TTC549 (cell line): ENCODE results near the gene AQP1.

Source experiments
- FAIRE-seq: peaks from 2 replicates; lab custom pipeline; 2012; peaks lifted over from hg19 to GRCh38; lab: Jason Lieb, UNC

Gene AQP1

GRCh38 chr7:30936650-30937245 is 25.1 kb downstream of the AQP1 start:
- FAIRE-seq: no peak

GRCh38 chr7:30937416-30937815 is 25.8 kb downstream of the AQP1 start:
- no peak for FAIRE-seq

- no peak for FAIRE-seq
These were observed 27.0 kb downstream of the AQP1 start for GRCh38 chr7:30938435-30939316.

- no peak for FAIRE-seq
These were observed 30.1 kb downstream of the AQP1 start for GRCh38 chr7:30941582-30942323.

- no peak for FAIRE-seq
These were observed 38.5 kb downstream of the AQP1 start for GRCh38 chr7:30950197-30950596.

GRCh38 chr7:30954914-30955313 is 43.3 kb downstream of the AQP1 start:
- FAIRE-seq: no peak

- no peak for FAIRE-seq
These were observed 45.1 kb downstream of the AQP1 start for GRCh38 chr7:30956704-30957103.

- no peak for FAIRE-seq
These were observed 52.2 kb downstream of the AQP1 start, which contains the start of gene GHRHR for GRCh38 chr7:30963842-30964241. TSS of gene GHRHR (plus strand) at chr7:30963953. CDS start at chr7:30964069, 116 bp downstream.

GRCh38 chr7:30965372-30965771 is 53.7 kb downstream of the AQP1 start:
- FAIRE-seq: no peak

- FAIRE-seq: no peak
These were observed 54.2 kb downstream of the AQP1 start for GRCh38 chr7:30965883-30966282.

GRCh38 chr7:30968294-30968693 is 56.6 kb downstream of the AQP1 start:
- no peak for FAIRE-seq

GRCh38 chr7:30968747-30969603 is 57.3 kb downstream of the AQP1 start:
- no peak for FAIRE-seq

GRCh38 chr7:30969604-30969970 is 57.9 kb downstream of the AQP1 start:
- FAIRE-seq: no peak

GRCh38 chr7:30970074-30970473 is 58.4 kb downstream of the AQP1 start:
- FAIRE-seq: no peak

GRCh38 chr7:30970594-30971094 is 59.0 kb downstream of the AQP1 start:
- no peak for FAIRE-seq

GRCh38 chr7:30971440-30971839 is 59.8 kb downstream of the AQP1 start:
- FAIRE-seq: no peak

GRCh38 chr7:30971840-30972563 is 60.3 kb downstream of the AQP1 start:
- FAIRE-seq: no peak

- FAIRE-seq: no peak
These were observed 61.6 kb downstream of the AQP1 start for GRCh38 chr7:30973292-30973691.

- no peak for FAIRE-seq
These were observed 62.3 kb downstream of the AQP1 start for GRCh38 chr7:30973791-30974604.

GRCh38 chr7:30974605-30975255 is 63.1 kb downstream of the AQP1 start:
- no peak for FAIRE-seq
